T follicular helper cell (primary cell): ENCODE measurements around the gene SRGAP1.
"Not testable (repeated sequence)": the region's sequence is repeated elsewhere in the genome, so short reads cannot be mapped to it uniquely, and the experiment has no call there.

Source experiments
- DNase-seq: peaks from one replicate; pipeline ENCODE4 v3.0.0-alpha.2; 2020; ENCODE audit warnings: low read depth

Gene SRGAP1

DNA sequence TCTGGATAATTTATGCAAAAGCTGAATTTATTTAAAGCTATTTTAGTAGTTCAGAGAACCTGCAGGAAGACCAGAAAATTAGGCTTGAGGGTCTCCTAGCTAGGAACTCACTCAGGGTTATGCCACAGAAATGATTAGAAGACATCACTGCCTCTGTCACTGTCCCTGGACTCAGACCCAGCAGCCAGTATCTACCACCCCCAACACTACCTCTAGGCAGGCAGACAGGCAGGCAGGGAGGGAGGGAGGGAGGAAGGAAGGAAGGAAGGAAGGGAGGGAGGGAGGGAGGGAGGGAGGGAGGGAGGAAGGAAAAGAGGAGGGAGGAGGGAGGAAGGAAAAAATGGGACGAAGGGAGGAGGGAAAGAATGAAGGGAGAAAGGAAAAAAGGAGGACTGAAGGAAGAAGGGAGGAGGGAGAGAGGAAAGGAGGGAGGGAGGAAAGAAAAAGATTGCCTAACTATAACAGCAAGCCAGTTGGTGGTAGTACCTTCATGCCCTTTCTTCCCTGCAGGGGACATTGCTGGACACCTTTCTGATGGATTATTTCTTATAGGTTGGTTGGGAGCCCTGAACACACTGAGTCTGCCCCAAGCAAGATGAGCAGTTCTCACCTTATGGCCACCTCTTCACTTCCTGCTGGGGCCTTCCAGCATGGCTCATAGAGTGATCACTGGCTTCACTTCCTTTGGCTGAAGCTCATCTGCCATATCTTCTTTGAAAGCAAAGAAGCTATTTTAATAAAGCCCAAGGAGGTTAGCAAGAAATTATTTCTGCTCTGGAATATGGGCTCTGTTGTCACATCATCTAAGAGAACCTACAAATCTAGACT lies 327.9 kb downstream of the SRGAP1 start:
- DNase-seq = no peak

GRCh38 chr12:64173456-64173855 lies 329.0 kb downstream of the SRGAP1 start:
- no peak for DNase-seq

- no peak for DNase-seq
These were observed 330.9 kb downstream of the SRGAP1 start for GRCh38 chr12:64175254-64175945.

DNA sequence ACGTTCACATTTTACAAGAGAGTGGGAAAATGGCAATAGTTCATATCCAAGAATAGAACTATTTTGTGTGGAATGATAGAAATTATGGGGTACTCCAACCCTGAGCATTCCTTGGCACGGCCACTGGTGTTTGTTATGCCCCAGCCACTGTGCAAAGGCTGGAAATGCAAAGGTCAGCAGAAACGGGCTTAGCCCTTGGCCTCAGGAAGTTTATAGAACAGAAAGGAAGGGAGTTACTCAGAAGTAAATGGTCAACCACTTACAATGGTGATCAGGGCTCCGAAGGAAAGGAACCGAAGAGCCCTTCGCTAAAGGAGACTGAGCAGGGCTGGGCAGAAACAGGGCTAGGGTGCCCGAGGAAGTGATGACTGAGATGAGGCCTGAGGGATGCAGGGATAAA lies 332.5 kb downstream of the SRGAP1 start:
- no peak for DNase-seq

DNA sequence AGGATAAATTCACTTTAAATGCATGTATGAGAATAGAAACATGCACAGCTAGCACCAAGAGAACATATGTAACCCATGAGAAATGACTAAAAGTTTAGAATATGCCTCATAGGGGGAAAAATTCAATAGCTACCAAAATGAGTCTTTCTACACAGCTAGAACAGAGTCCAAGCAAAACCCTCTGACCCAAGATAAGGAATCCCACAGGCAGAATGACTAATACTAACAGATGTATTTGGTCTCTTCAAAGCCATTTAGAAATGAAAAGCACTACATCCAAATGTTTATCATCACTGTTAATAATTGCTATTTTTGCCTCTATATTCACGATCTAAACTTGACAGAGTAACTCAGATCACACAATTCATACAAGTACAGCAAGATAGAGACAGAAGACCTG lies 333.6 kb downstream of the SRGAP1 start:
- no peak for DNase-seq

GRCh38 chr12:64180951-64181350 lies 336.5 kb downstream of the SRGAP1 start:
- no peak for DNase-seq

GRCh38 chr12:64181430-64182291 lies 337.2 kb downstream of the SRGAP1 start:
- DNase-seq = no peak

- DNase-seq = no peak
These were observed 339.7 kb downstream of the SRGAP1 start for GRCh38 chr12:64184216-64184615.

DNA sequence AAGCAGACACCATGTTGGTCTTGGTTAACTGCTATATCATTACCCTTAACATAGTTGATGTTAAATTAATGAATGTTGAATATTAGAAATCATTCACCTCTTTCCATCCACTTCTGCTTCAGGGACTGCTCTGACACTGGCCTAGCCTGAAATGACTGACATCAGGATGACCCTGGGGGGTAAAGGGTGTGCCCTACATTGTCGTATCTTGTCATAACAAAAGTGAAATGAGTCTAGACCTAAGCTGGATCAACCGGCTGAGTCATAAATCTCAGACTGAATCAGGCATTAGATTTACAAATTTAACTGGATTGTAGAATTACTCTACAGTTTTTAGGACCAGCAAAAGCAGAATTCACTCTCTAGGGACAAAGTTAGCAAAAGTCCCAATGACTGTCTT lies 342.3 kb downstream of the SRGAP1 start:
- DNase-seq = no peak

DNA sequence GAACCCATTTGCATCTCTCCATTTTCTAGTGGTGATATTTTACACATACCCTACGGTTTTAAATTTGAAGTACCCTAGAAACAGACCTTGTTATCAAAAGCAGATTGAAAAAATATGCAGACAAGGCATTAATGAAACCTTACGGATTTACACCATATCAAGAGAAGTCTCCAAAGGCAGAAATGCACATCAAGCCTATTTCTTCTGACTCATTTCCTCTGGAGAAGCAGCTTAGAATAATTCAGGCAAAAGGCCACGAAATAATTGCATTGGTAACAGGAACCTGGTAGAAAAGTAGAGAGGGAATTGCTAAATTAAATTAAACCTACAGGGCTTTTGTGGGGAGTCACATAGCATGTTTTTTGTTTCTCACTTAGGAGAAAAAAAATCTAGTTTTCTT lies 342.9 kb downstream of the SRGAP1 start:
- DNase-seq = no peak

DNA sequence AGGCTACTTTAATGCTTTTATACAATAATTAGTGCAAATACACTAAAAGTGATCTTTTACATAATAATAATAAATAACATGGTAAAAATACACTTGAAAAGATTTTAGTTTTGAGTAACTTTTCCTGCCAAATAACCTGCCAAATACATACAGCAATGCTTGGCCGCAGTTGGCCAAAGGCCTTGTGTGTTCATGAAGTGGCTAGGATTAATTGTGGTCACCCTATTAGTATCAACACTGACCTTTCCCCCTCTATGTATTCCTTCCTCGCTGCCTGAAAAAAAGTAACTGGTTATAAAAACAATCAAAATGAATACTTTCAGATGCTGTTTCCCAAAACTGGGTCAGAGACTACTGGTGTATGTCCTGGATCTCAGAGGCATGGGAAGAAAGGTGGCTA lies 343.3 kb downstream of the SRGAP1 start:
- no peak for DNase-seq

DNA sequence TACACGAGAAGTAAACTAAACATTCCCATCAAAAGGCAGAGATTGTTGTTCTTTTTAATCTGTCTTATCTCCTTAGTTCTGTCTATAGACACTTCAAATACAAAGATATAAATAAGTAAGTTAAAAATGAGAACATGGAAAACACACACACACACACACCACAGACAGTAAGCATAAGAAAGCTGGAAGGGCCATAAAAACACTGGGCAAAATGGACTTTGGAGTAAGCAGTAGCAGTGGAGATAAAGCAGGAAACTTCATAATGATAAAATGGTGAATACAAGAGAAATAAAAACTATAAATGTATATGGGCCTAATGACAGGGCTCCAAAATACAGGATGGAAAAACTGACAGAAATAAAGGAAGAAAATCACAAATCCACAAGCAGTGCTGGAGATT lies 345.0 kb downstream of the SRGAP1 start:
- DNase-seq = no peak

DNA sequence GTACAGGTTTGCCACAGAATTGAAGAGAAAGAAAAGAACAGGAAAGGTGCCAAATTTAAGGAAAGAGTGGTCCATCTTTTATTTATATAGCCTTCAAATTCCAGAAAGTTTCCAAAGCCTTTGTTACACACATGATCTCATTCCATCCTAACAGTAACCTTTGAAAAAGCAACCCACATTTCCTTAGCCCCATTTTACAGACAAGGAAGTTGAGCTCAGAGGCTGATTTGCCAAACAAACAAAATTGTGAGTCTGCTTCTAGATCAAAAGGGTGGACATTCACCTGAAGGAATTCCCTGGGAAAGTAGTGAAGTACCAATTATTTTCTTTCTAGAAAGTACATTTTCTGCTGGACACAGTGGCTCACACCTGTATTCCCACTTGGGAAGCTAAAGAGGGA lies 345.6 kb downstream of the SRGAP1 start:
- DNase-seq = no peak

- no peak for DNase-seq
These were observed 348.3 kb downstream of the SRGAP1 start for GRCh38 chr12:64192644-64193444.

GRCh38 chr12:64193931-64194330 lies 349.4 kb downstream of the SRGAP1 start:
- DNase-seq = no peak

DNA sequence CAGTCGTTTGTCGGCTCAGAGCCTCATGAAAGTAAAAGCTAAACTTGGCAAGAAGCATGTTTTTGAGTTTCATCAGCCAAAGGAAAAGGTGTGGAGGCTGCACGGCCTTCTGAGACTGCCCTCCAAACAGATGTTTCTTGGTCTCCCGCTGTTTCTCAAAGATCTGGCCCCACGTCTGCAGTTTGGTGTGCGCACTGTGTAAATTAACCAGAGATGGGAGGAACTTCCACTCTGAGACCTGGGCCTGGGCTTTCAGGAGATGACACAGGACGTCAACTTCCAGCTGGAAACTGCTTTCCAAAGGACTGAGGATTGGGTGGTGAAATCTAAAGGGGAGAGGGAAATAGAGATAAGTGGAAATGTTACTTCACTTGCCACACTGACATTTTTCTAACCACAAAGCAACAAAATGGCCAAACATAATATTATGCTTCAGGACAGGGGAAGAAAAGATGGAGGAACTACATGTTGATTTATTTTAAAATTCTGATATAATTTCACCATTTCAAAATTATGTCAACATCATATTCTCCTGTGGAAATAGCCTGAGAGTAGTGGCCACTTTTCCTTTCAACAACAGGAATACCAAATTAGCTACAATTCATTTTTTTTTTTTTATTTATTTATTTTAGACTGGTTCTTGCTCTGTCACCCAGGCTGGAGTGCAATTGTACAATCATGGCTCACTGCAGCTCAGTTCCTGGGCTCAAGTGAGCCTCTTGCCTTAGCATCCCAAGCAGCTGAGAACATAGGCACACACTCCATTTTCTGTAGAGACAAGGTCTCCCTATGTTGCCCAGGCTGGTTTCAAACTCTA lies 350.0 kb downstream of the SRGAP1 start:
- DNase-seq = no peak

DNA sequence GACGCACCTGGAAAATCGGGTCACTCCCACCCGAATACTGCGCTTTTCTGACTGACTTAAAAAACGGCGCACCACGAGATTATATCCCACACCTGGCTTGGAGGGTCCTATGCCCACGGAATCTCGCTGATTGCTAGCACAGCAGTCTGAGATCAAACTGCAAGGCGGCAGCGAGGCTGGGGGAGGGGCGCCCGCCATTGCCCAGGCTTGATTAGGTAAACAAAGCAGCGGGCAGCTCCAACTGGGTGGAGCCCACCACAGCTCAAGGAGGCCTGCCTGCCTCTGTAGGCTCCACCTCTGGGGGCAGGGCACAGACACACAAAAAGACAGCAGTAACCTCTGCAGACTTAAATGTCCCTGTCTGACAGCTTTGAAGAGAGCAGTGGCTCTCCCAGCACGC lies 351.3 kb downstream of the SRGAP1 start:
- DNase-seq = not testable (repeated sequence)

DNA sequence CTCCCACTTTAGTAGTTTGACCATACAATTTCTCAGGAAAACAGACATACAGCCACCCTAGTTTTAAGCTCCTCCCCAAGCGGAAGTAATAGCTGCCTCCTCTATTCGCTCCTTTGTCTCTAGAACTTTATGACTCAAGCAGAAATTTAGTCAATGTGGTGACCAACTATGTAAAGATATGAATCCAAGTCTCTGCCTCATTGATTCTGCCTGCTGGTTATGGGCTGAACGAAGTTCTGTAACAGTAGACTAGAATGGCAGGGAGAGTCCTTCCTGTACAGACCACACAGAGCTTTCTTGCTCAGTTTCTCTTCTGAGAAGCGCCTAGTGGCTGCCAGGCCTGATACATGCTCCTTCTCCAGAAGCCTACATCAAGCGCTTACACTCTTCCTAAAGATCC lies 358.5 kb downstream of the SRGAP1 start:
- no peak for DNase-seq

DNA sequence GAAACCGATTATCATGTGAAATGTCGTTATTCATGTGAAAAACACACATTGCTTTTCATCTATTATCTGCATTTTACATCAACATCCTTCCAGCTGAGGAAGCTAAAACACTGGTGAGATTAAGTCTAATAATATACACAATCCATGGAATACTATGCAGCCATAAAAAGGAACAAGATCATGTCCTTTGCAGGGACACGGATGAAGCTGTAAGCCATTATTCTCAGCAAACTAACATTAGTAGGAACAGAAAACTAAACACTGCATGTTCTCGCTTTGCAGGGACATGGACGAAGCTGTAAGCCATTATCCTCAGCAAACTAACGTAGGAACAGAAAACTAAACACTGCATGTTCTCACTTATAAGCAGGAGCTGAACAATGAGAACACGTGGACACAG lies 359.3 kb downstream of the SRGAP1 start:
- no peak for DNase-seq

GRCh38 chr12:64205542-64205941 lies 361.0 kb downstream of the SRGAP1 start:
- no peak for DNase-seq

DNA sequence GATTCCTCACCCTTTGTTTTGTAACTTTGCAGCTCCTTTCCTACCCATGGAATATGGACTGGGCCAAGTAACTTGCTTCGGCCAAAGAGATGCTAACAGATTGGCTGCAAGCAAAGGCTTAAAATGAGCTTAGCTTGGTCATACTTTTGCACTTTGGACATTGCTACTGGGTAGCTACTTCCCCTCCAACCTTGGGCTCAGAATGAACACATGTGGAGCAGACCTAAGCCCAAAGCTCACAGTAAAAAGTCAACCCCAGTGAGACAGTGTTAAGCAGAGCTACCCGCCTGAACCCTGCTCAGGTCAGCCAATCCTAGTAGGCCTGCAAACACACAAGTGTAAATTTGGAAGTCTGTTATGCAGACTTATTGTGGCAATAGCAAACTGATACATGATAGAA lies 363.0 kb downstream of the SRGAP1 start:
- no peak for DNase-seq
